ENCODE results near the gene RMND5B.
"Not testable (repeated sequence)": the region's sequence is repeated elsewhere in the genome, so short reads cannot be mapped to it uniquely, and the experiment has no call there.

Gene RMND5B

DNA sequence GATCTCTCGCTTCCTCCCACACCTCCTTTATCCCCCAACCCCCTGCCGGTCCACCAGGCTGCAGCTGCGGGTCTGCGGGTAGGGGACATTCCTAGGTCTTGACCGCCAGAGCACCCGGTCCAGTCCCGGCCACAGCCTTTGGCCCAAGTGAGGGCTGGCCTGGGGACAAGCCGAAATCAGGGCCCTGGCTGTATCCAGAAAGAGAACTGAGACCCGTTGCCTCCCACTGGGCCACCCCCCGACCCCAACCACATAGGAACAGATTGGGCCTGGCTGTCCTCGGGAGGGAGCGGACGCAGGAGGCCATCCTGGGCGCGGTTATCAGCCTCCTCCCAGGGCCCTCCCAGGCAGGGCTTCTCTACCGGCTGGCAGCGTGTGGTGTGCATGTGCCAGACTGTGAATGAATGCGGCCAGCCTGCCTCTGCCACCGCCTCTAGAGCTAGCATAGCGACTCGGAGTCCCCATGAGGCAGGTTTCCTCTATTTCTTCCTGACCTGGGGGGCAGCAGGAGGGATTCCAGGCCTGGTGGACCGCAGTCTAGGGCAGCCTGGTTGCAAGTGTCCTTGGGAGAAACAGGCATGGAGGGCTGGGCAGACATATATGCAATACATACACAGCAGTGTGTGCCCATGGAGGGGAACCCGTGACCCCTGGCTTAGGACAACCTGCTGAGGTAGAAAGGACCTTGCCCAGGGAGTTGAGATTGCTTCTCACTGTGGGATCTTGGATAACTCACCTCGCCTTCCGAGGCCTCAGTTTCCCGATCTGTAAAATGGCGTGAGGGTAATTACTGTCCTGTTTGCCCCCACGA is 16.3 kb upstream of the RMND5B start:
- peak; percentile 35 for DNase-seq

DNA sequence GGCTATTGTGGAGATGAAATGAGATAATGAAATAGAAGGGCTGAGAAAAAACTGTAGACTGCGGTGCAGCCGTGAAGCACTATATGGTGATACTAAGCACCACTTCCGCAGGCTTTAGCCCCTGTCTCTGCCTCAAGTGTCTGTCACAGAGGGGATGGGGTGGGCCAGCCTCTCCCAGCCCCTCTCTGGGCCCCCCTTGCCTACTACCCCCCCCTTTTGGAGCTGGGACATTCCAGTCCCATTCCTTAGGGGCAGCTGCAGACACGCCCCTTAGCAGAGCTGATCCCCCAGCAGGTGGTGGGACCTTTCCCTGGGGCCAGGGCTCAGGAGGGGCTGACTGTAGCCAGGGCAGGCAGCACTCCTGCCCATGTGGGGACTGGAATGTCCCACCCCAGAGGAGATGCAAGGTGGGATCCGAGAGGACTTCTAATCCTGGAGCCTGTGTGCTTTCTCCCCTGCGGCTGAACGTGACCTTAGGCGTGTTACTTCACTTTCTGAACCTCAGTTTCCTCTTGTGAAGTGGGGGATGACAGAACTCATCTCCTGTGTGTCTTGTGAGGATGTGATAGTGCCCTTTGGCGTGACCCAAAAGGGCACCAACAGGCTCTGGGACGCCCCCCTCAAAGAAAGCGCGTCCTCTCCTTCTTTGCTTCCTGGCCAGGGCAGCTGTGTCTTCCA is 15.5 kb upstream of the RMND5B start:
- no peak for DNase-seq

DNA sequence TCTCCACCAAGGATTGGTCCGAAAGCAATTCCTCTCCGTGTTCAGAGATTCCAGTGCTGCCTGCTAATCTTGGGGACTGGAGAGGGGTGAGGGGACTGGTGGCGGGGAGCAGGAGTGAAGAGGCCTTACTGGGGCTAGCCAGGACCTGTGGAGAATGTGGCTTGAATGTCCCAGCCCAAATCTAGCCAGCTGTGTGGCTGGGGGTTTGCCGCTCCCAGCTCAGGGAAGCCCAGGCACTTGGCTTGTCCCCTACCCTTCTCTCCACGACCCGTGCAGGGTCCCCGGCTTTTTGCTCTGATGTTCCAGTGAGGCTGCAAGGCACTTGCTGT is 15.0 kb upstream of the RMND5B start:
- no peak for DNase-seq

- DNase-seq: peak; percentile 64
Measured at GRCh38 chr5:178116143-178116885, 14.5 kb upstream of the RMND5B start.

- DNase-seq: no peak
Measured at GRCh38 chr5:178117923-178118701, 12.7 kb upstream of the RMND5B start.

DNA sequence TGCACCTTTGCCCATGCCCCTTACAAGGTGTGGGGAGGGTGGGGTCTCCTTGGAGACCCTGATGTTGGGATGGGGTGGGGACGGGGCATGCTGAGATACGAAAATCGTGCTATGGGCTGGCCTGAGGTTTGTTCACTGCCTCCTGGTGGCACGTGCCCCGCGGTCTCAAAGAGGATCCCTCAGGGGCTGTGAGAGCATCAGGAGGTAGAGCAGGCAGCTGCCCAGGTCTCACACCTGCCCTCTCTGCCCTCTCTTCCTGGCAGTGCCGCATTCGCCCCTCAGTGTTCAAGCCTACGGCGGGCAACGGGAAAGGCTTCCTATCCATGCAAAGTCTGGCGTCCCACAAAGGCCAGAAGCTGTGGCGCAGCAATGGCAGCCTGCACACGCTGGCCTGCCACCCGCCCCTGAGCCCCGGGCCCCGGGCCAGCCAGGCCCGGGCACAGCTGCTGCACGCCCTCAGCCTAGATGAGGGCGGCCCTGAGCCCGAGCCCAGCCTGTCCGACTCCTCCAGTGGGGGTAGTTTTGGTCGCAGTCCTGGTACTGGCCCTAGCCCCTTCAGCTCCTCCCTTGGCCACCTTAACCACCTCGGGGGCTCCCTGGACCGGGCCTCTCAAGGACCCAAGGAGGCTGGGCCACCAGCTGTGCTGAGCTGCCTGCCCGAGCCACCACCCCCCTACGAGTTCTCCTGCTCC is 10.8 kb upstream of the RMND5B start:
- no peak for DNase-seq

- peak; percentile 87 for DNase-seq
Measured at GRCh38 chr5:178120607-178121357, 10.0 kb upstream of the RMND5B start.

DNA sequence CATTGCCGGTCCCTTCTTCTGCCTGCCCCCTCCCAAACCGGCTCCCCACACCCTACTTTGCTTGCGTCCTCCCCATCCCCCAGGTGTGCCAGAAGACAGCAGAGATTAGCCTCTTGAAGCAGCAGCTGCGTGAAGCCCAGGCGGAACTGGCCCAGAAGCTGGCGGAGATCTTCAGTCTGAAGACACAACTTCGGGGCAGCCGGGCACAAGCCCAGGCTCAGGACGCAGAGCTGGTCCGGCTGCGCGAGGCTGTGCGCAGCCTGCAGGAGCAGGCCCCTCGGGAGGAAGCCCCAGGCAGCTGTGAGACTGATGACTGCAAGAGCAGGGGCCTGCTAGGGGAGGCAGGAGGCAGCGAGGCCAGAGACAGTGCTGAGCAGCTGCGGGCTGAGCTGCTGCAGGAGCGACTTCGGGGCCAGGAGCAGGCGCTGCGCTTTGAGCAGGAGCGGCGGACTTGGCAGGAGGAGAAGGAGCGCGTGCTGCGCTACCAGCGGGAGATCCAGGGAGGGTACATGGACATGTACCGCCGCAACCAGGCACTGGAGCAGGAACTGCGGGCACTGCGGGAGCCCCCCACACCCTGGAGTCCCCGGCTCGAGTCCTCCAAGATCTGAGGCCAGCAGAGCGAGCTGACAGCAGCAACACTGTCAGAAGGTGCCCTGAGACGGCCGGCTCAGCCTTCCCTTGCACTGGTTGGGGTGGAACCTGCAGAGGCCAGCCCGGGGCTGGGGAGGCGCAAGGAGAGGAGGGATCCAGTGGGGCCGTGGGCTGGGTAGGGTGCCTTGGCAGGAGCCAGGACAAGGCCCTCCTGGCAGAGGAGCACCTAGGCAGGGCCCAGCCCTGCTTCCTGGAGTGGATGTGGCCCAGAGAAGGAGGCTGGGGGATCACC is 9.2 kb upstream of the RMND5B start:
- no peak for DNase-seq

DNA sequence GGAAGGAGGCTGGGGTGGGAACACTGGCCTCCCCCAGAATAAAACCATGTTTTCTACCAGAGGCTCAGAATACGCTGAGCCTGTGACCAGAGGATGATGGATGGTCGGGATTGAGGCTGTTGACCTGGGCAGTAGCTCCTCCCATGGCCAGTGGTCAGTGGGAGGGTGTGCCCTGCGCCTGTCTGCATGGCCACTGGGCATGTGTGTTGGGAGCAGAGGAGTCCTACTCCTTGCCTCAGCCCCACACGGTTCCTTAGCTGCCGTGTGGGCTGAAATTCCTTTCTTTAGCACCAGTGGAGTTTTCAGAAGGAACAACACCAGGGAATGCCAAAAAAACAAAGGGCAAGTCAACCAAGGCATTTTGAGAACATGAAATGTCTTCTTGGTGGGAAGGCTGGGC is 8.5 kb upstream of the RMND5B start:
- DNase-seq: no peak

DNA sequence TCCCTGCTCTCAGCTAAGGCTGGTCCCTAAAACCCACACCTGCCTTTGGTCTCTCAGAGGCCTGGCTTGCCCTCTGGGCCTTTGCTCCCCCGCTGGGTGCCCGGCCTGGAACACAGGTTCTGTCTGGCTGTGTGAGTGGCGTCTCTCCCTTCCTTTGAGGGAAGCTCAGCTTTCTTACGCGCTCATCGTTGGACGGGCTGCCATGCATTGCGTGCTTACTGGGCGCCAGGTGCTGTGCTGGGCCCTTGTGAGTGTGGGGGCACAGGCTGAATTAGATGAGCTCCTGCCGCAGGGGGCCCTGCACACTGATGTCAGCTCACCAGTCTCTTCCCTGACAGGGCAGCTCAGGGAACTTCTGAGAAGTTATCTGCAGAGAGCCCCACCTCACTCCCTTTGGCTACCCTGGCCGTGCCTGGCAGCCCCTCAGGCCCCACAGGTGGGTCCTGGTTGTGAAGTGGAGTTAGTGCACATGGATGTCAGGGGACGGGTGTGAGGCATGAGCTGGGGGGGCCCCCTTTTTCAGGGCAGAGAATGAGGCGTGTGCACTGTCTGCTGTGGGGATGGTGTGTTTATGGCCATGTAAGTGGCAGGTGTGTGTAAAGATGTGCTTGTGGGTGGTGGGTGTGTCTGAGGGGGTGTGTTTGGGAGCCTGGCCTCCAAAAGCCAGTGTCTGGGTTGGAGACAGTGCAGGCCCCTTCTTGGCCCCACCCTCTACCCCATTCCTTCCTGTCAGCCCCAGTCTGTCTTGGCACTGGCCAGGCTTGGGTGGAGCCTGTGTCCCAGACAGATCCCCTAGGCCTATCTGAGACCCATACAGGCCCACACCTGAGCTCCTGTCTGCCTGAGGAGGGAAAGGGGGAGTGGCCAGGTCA is 7.5 kb upstream of the RMND5B start:
- DNase-seq: no peak

DNA sequence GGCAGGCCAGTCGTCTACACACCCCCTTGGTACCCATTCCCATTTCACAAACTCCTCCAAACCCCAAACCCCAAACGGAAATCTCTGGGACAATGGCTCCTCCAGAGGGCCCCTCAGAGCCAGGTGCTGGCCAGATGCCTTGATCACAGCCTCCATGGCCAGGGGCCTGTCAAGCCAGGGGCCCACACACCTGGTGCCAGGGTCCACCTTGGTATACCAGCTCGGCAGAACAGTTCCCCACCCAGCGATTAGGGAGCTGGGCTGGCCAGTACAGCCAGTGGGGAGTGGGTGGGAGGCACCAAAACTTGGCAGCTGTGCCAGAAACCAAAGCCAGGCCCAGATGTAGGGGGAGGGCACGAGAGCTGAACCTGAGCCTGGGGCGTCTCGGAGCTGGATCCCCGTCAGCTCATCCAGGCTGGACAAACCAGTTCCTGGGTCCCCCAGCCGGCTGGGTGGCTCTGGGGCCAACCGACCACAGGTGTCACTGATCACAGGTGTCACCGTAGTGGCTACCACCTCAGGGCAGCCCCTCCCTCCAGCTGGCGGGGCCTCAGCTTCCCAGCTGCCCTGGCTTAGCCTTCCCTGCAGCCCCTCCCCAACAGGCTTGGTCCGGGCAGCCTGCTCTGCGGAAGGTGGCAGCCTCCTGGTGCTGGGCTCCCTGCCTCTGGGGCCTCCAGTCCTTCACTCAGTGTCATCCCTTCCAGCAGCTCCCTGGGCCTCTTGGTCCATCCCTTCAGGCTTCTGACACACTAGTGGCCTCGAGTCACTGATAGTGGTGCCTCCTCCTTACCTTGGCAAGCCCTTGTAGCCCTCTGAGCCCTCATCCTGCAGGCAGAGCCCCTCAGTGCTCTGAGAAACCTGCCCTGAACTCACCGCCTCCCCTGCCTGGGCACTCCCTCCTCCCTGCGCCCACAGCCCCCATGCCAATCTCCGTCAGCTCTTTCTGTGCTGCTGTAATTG is 6.6 kb upstream of the RMND5B start:
- no peak for DNase-seq

- no peak for DNase-seq
Measured at GRCh38 chr5:178125253-178125906, 5.4 kb upstream of the RMND5B start.

DNA sequence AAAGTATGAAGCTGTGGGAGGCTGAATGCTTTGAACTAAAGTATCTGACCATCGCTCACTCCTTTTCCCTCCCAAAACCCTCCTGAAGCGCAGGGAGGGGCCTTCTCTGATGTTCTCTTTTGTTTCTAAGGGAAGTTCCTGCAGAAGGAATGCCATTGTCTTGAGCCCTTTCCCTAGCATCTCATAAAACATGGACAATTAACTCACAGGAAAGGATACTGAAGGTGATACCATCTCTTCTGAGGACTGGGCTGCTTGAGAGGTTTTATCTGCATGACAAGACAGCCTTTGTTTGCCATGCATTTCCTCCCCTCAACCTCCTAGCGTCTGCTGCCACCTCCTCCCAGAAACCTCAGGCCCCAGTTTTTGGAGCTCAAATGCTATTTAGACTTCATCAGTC is 4.3 kb upstream of the RMND5B start:
- DNase-seq: no peak

- not testable (repeated sequence) for DNase-seq
Measured at GRCh38 chr5:178127300-178128009, 3.4 kb upstream of the RMND5B start.

- DNase-seq: no peak
Measured at GRCh38 chr5:178129296-178129695, 1.5 kb upstream of the RMND5B start.

DNA sequence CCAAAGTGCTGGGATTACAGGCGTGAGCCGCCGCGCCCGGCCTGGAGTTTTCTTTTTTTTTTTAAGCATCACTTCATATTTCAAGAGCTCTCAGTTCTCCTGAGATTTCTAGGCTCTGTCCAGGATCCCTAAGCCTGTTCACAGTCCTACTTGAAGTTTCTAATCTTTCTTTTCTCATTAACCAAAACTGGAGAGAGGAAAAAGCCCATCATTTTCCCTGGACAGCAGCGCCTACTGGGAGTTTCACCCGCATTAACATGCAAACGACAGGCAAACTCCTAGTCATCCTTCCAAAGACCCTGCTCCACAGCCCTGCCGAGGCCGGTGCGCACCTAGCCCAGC is 609 bp upstream of the RMND5B start:
- DNase-seq: not testable (repeated sequence)

- DNase-seq: no peak
Measured at GRCh38 chr5:178131446-178131996, 707 bp downstream of the RMND5B start.
